Measurements from ENCODE around the gene TLR8. TPM values are rescaled to one million over a fixed set of nuclear protein-coding genes. Genes with fewer than 3 reads are reported as not detected.

TLR8 gene
- total RNA-seq, 3 donors from 2014 or later, result 0.29 to 2.3 (median 1.5) TPM

DNA sequence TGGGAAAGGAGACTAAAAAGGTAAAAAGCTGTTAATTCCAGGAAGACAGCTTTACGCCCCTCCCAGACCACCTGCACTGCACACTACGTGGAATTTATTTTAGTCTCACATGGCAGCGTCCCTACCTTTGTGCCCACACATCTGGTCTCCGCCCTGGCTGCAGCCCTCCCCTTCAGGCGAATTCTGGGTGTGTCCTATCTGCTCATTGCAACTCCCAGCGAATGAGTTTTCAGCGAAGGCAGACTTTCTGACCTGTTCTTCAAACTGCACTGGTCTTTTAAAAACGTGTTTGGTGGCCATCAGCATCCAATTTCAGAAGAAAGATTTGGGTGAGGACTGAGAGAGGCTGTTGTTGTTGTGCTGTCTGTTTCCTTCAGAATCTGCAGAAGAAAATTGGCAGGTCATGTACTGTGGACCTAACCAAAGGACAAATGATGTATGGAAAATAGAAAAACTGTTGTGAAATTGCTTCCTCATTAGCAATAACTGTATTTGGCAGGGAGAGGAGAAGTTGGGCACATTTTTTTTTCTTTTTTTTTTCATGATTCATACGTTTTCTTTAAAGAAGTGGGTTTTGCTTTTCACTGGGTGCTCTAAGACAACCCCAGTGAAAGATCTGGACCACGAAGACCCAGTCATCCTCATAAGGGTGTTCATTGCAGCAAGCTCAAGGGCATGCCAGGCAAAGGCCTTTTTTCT lies 4.2 kb downstream of the TLR8 start:
- peak; percentile 43 for ATAC-seq
- intact Hi-C loops (cut with DNase I, micrococcal nuclease), result no loop called here

DNA sequence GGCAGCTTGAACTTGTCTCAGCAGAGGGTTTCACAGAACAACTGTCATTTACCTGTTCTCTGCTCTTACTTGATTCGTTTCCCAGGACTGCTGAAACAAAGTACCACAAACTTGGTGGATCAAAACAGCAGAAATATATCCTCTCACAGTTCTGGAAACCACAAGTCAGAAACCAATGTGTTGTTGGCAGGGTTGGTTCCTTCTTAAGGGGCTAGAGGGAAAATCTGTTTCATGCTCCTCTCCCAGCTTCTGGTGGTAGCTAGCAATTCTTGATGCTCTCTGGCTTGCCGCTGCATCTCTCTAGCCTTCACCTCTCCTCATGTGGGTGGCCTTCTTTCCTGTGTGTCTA lies 4.7 kb downstream of the TLR8 start:
- TF ChIP-seq, protein P1, sequence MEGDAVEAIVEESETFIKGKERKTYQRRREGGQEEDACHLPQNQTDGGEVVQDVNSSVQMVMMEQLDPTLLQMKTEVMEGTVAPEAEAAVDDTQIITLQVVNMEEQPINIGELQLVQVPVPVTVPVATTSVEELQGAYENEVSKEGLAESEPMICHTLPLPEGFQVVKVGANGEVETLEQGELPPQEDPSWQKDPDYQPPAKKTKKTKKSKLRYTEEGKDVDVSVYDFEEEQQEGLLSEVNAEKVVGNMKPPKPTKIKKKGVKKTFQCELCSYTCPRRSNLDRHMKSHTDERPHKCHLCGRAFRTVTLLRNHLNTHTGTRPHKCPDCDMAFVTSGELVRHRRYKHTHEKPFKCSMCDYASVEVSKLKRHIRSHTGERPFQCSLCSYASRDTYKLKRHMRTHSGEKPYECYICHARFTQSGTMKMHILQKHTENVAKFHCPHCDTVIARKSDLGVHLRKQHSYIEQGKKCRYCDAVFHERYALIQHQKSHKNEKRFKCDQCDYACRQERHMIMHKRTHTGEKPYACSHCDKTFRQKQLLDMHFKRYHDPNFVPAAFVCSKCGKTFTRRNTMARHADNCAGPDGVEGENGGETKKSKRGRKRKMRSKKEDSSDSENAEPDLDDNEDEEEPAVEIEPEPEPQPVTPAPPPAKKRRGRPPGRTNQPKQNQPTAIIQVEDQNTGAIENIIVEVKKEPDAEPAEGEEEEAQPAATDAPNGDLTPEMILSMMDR (IDR thresholded peaks at IDR 0.05), result no peak
- no peak for DNase-seq
- ATAC-seq, result no peak
- no peaks in the 10 kb centered on the region for H3K4me1 ChIP-seq (ENCODE audit: low read depth)
- intact Hi-C loops (cut with DNase I, micrococcal nuclease), result no loop called here
- no peaks in the 10 kb centered on the region for H3K9me3 ChIP-seq
- H3K36me3 ChIP-seq (ENCODE audit: low read depth), result no peaks in the 10 kb centered on the region
- no peak overlapping the region for H3K4me3 ChIP-seq

More for the DNA sequence above, 4.2 kb downstream of the TLR8 start:
- Histone ChIP-seq H3K4me1 (ENCODE audit: low read depth) (no peaks in the 10 kb centered on the region), H3K4me3 (no peak overlapping the region), H3K36me3 (ENCODE audit: low read depth) (no peaks in the 10 kb centered on the region), H3K9me3 (no peaks in the 10 kb centered on the region)
- TF ChIP-seq, protein P1 (IDR thresholded peaks at IDR 0.05), result no peak
- no peak for DNase-seq

DNA sequence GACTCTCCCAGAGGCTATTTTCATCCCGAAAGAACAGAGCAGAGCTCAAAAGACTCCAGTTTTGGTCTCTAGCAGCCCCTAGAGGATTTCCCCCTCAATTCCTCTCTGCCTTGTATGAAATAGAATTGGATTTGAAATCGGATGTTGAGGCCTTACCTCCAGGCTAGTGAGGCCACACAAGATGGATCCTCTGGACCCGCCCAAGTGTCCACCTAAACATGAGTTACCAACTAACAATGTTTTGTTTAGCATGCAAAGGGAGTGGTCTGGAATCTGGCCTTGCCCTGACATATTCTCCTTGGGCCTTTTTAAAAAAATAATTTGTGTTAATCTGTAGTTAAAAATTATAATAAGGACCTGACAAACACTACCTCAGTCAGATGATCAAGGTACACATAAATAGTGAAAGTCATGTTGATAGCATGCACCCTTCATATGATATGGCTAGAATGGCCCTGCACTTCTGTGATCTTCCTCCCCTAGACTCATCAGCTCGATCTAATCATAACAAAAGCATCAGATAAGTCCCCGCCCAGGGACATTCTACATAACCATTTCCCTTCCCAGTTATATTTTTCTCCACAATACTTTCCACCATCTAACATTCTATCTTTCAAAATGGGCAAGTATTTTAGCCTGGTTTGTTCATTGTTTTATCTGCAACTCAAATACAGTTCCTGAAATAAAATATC lies 6.5 kb downstream of the TLR8 start:
- ATAC-seq (no peak), DNase-seq (no peak)
- no peak overlapping the region for H3K4me3 ChIP-seq
- no peaks in the 10 kb centered on the region for H3K9me3 ChIP-seq
- no peaks in the 10 kb centered on the region for H3K36me3 ChIP-seq (ENCODE audit: low read depth)
- no peaks in the 10 kb centered on the region for H3K4me1 ChIP-seq (ENCODE audit: low read depth)
- intact Hi-C loops (cut with DNase I, micrococcal nuclease), result no loop called here
- TF ChIP-seq, protein P1 (IDR thresholded peaks at IDR 0.05), result no peak

DNA sequence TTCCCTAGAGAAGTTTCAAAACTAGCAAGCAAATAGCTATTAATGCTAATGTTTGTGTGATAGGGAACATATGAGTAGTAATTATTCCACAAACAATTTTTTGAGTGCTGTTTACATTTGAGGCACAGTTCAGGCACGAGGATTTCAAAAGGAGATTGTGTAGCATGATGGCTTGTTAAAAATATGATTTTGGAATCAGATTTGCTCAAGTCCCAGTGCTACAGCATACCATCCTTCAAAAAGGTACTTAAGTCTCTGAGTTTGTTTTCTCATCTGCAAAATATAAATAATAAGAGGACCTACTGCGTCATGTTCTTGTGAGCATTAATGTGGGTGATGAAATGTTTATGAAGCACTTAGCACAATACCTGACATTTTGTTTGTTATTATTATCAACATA lies 11.3 kb downstream of the TLR8 start:
- DNase-seq (no peak), ATAC-seq (no peak)
- no peaks in the 10 kb centered on the region for H3K4me1 ChIP-seq (ENCODE audit: low read depth)
- H3K36me3 ChIP-seq (ENCODE audit: low read depth), result no peaks in the 10 kb centered on the region
- H3K9me3 ChIP-seq, result no peaks in the 10 kb centered on the region
- TF ChIP-seq, protein P1 (IDR thresholded peaks at IDR 0.05), result no peak
- no peak overlapping the region for H3K4me3 ChIP-seq
- intact Hi-C loops (cut with DNase I, micrococcal nuclease), result no loop called here

DNA sequence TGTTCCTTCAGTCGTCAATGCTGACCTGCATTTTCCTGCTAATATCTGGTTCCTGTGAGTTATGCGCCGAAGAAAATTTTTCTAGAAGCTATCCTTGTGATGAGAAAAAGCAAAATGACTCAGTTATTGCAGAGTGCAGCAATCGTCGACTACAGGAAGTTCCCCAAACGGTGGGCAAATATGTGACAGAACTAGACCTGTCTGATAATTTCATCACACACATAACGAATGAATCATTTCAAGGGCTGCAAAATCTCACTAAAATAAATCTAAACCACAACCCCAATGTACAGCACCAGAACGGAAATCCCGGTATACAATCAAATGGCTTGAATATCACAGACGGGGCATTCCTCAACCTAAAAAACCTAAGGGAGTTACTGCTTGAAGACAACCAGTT lies 12.6 kb downstream of the TLR8 start:
- intact Hi-C loops (cut with DNase I, micrococcal nuclease), result no loop called here
- Histone ChIP-seq H3K36me3 (ENCODE audit: low read depth) (no peaks in the 10 kb centered on the region), H3K9me3 (no peaks in the 10 kb centered on the region), H3K4me1 (ENCODE audit: low read depth) (no peaks in the 10 kb centered on the region), H3K4me3 (no peak overlapping the region)
- DNase-seq (no peak), ATAC-seq (no peak)
- TF ChIP-seq, protein P1 (IDR thresholded peaks at IDR 0.05), result no peak
